Measurements from ENCODE around the gene CCRL2.

- TF ChIP-seq CTCF (conservative IDR thresholded peaks at IDR 0.05) (no peak), ZFX (IDR thresholded peaks at IDR 0.05) (no peak)
These were observed 17.8 kb upstream of the CCRL2 start for GRCh38 chr3:46389306-46389705.

Data from C4-2B (cell line).